Cardiac septum (tissue), 1 donor: Measurements from ENCODE around the gene SLC25A48. TPM values are rescaled to one million over a fixed set of nuclear protein-coding genes. Genes with fewer than 3 reads are reported as not detected.

Experiments
- DNase-seq: peaks from one replicate; pipeline ENCODE4 v3.0.0-alpha.2; 2020; ENCODE audit warnings: low spot score
- intact Hi-C: fragments of 100-400 bp; cut with DNase I; formaldehyde crosslinking; loops from one replicate; pipeline ENCODE4 v1.14.0; 2022
- microRNA-seq: library from miRNA; unstranded; fragments of <30 nt; microRNA quantifications from one replicate; pipeline ENCODE4 v1.2.0, GENCODE V29; 2020
- total RNA-seq: library from RNA; stranded (reverse); fragmentation: NEBNext Ultra II Directional; extraction: Animal tissue kit (Norgen Biotek cat#: 25700); gene quantifications from one replicate; pipeline ENCODE4 v1.2.1, GENCODE V29; 2021
- donor health status: DM: no; HTN: no; CAD: no.

The SLC25A48 gene
- total RNA-seq, 1 donor from 2014 or later, result not detected

- intact Hi-C loops, result no loop called here
- no peak for DNase-seq
Measured at GRCh38 chr5:135895474-135896006, 61.1 kb downstream of the SLC25A48 start, which contains the start of gene IL9. Gene IL9, minus strand, starts transcription at chr5:135895841. Its CDS starts 25 bp downstream, at chr5:135895816.

- intact Hi-C loops, result no loop called here
- no peak for DNase-seq
Measured at GRCh38 chr5:135898651-135899050, 64.2 kb downstream of the SLC25A48 start.

- DNase-seq, result no peak
- intact Hi-C loops, result no loop called here
Measured at GRCh38 chr5:135900276-135900675, 65.8 kb downstream of the SLC25A48 start.

- intact Hi-C loops, result no loop called here
- DNase-seq, result no peak
Measured at GRCh38 chr5:135901633-135902032, 67.2 kb downstream of the SLC25A48 start.

- intact Hi-C loops, result no loop called here
- DNase-seq, result no peak
Measured at GRCh38 chr5:135905144-135905543, 70.7 kb downstream of the SLC25A48 start.

- no peak for DNase-seq
- intact Hi-C loops, result no loop called here
Measured at GRCh38 chr5:135913713-135914626, 79.5 kb downstream of the SLC25A48 start.

GRCh38 chr5:135915466-135916001 is 81.1 kb downstream of the SLC25A48 start:
- DNase-seq, result no peak
- intact Hi-C loops, result loop anchor here (1.0 kb wide), 1 partner anchor 26 kb away; no protein-coding TSS in a partner anchor

GRCh38 chr5:135916638-135917263 is 82.3 kb downstream of the SLC25A48 start:
- no peak for DNase-seq
- intact Hi-C loops, result no loop called here

GRCh38 chr5:135920199-135920598 is 85.7 kb downstream of the SLC25A48 start:
- intact Hi-C loops, result no loop called here

GRCh38 chr5:135921388-135921787 is 86.9 kb downstream of the SLC25A48 start:
- intact Hi-C loops, result no loop called here
- DNase-seq, result no peak

More at GRCh38 chr5:135920199-135920598, 85.7 kb downstream of the SLC25A48 start:
- no peak for DNase-seq

GRCh38 chr5:135930029-135930948 is 95.8 kb downstream of the SLC25A48 start:
- no peak for DNase-seq
- intact Hi-C loops, result no loop called here

GRCh38 chr5:135930949-135931295 is 96.5 kb downstream of the SLC25A48 start:
- no peak for DNase-seq
- intact Hi-C loops, result no loop called here

- intact Hi-C loops, result loop anchor here (5.0 kb wide), 1 partner anchor 43 kb away; no protein-coding TSS in a partner anchor
- DNase-seq, result no peak
Measured at GRCh38 chr5:135934939-135935338, 100.5 kb downstream of the SLC25A48 start.

GRCh38 chr5:135937245-135937911 is 102.9 kb downstream of the SLC25A48 start:
- no peak for DNase-seq
- intact Hi-C loops, result loop anchor here (5.0 kb wide), 1 partner anchor 45 kb away; no protein-coding TSS in a partner anchor

Small RNA genes lying within 50 kb of the gene (microRNA-seq; reads per million reads assigned to microRNA genes)
- not detected for gene MIR5692C1

Other genes starting within 250 kb of the SLC25A48 start
- not detected for gene IL9, start 61.2 kb downstream of the SLC25A48 start, total RNA-seq
- not detected for gene LECT2, start 120.3 kb downstream of the SLC25A48 start, total RNA-seq
- gene TGFBI, start 194.3 kb downstream of the SLC25A48 start, total RNA-seq, result 46.9 TPM